Natural killer cell treated with Interleukin-12 subunit alpha and Interleukin-12 subunit beta and Interleukin-15 and Interleukin-18, amount 100 ng/mL, for 72 hours (primary cell): ENCODE results near the gene KEAP1. TPM values are rescaled to one million over a fixed set of nuclear protein-coding genes. Genes with fewer than 3 reads are reported as not detected.
A peak's percentile ranks its signal among the peaks of the same experiment; 100 is the strongest.

ENCODE experiments used
- ATAC-seq, 2 donors: fragments of 150-1000 bp; cut with Tn5 transposase in 1 of 2; sonication (Bioruptor Pico), chemical (Tn5 transposase) in 1 of 2; 2 replicates each; pipeline ENCODE4 v1.10.0; 2021
- DNase-seq: peaks from one replicate; pipeline ENCODE4 v3.0.0; 2022; ENCODE audit warnings: low spot score
- H3K27ac Mint-ChIP-seq, 2 donors: 1 replicate in 1 of 2; 2 replicates in 1 of 2; pipeline ENCODE4 v1.8.0; 2022; ENCODE audit warnings: mixed read lengths in 2 of 2, mild to moderate bottlenecking in 1 of 2, moderate library complexity in 1 of 2
- H3K27me3 Mint-ChIP-seq, 2 donors: 1 replicate in 1 of 2; 2 replicates in 1 of 2; pipeline ENCODE4 v1.8.0; 2022; ENCODE audit warnings: mixed read lengths in 2 of 2
- H3K36me3 Mint-ChIP-seq: one replicate; pipeline ENCODE4 v1.8.0; 2022; ENCODE audit warnings: mixed read lengths
- H3K4me1 Mint-ChIP-seq, 2 donors: 1 replicate in 1 of 2; 2 replicates in 1 of 2; pipeline ENCODE4 v1.8.0; 2022; ENCODE audit warnings: low read depth in 2 of 2, mixed read lengths in 2 of 2, mild to moderate bottlenecking in 1 of 2
- H3K4me3 Mint-ChIP-seq: one replicate; pipeline ENCODE4 v1.8.0; 2022; ENCODE audit warnings: mixed read lengths
- H3K9me3 Mint-ChIP-seq: 2 replicates; pipeline ENCODE4 v1.8.0; 2022; ENCODE audit warnings: mixed read lengths
- total RNA-seq, 2 donors: library from RNA; stranded (reverse); gene quantifications; one replicate each; pipeline ENCODE4 v1.2.3, GENCODE V29; 2022

Gene KEAP1
- total RNA-seq, 2 donors from 2014 or later: 94.0 to 118 TPM

GRCh38 chr19:10517760-10518443, 14.7 kb upstream of the KEAP1 start:
- H3K4me1 Mint-ChIP-seq: peaks cover 53 to 63% of the 10 kb centered on the region in 2 donors
- peaks cover 8% of the 10 kb centered on the region for H3K36me3 Mint-ChIP-seq
- H3K9me3 Mint-ChIP-seq: no peaks in the 10 kb centered on the region
- ATAC-seq (peak in 1 of 2 donors; percentile 8), DNase-seq (peak; percentile 67)
- peak overlapping the region; percentile 64 to 86 for H3K27ac Mint-ChIP-seq
- H3K27me3 Mint-ChIP-seq: no peaks in the 10 kb centered on the region
- peak overlapping the region; percentile 82 for H3K4me3 Mint-ChIP-seq

GRCh38 chr19:10517361-10517759, 14.2 kb upstream of the KEAP1 start, which contains the start of gene S1PR5:
Gene S1PR5 (minus strand): TSS chr19:10517447. CDS start chr19:10515011, 2,436 bp downstream.
- peak; percentile 57 to 66 for ATAC-seq
- peak; percentile 82 for DNase-seq
- Mint-ChIP-seq H3K27ac (peak within 1 kb of the TSS; percentile 73 to 86), H3K9me3 (no peaks in the 10 kb centered on the region), H3K36me3 (peaks cover 8% of the 10 kb centered on the region), H3K4me1 (peaks cover 56 to 61% of the 10 kb centered on the region in 2 donors), H3K4me3 (peak within 1 kb of the TSS; percentile 87), H3K27me3 (no peaks in the 10 kb centered on the region)

GRCh38 chr19:10516671-10517286, 13.6 kb upstream of the KEAP1 start:
- Mint-ChIP-seq H3K4me1 (peaks cover 56% of the 10 kb centered on the region in 2 donors), H3K4me3 (peak overlapping the region; percentile 87), H3K36me3 (peaks cover 8% of the 10 kb centered on the region), H3K27me3 (no peaks in the 10 kb centered on the region), H3K9me3 (no peaks in the 10 kb centered on the region), H3K27ac (peak overlapping the region; percentile 73 to 74)
- peak; percentile 77 for DNase-seq
- ATAC-seq: peak; percentile 56 to 57

GRCh38 chr19:10516064-10516385, 12.9 kb upstream of the KEAP1 start:
- Mint-ChIP-seq H3K27ac (peak overlapping the region; percentile 73 to 74), H3K4me3 (peak overlapping the region; percentile 87), H3K27me3 (no peaks in the 10 kb centered on the region), H3K9me3 (no peaks in the 10 kb centered on the region), H3K4me1 (peaks cover 54 to 56% of the 10 kb centered on the region in 2 donors), H3K36me3 (peaks cover 8% of the 10 kb centered on the region)
- peak; percentile 90 for DNase-seq
- peak; percentile 77 to 82 for ATAC-seq

- peak overlapping the region; percentile 87 for H3K4me3 Mint-ChIP-seq
- no peaks in the 10 kb centered on the region for H3K9me3 Mint-ChIP-seq
- peak; percentile 70 for DNase-seq
- H3K27me3 Mint-ChIP-seq: no peaks in the 10 kb centered on the region
- peak overlapping the region; percentile 73 to 74 for H3K27ac Mint-ChIP-seq
- peaks cover 49 to 50% of the 10 kb centered on the region in 2 donors for H3K4me1 Mint-ChIP-seq
- peaks cover 8% of the 10 kb centered on the region for H3K36me3 Mint-ChIP-seq
- ATAC-seq: peak; percentile 34 to 52
Observed at GRCh38 chr19:10514211-10515145, 11.3 kb upstream of the KEAP1 start.

GRCh38 chr19:10513223-10513622, 10.1 kb upstream of the KEAP1 start:
- Mint-ChIP-seq H3K4me1 (peaks cover 43 to 46% of the 10 kb centered on the region in 2 donors), H3K27me3 (no peaks in the 10 kb centered on the region), H3K9me3 (no peaks in the 10 kb centered on the region), H3K4me3 (peak overlapping the region; percentile 87), H3K36me3 (peaks cover 8% of the 10 kb centered on the region), H3K27ac (peak overlapping the region; percentile 70 to 73)
- DNase-seq: no peak
- ATAC-seq: no peak

- Mint-ChIP-seq H3K9me3 (no peaks in the 10 kb centered on the region), H3K36me3 (peaks cover 8% of the 10 kb centered on the region), H3K4me1 (peaks cover 32 to 37% of the 10 kb centered on the region in 2 donors), H3K27ac (peak overlapping the region in 1 of 2 donors; percentile 84), H3K4me3 (no peak overlapping the region), H3K27me3 (no peaks in the 10 kb centered on the region)
- no peak for ATAC-seq
- DNase-seq: peak; percentile 73
Observed at GRCh38 chr19:10510301-10510802, 7.2 kb upstream of the KEAP1 start.

- Mint-ChIP-seq H3K36me3 (peaks cover 8% of the 10 kb centered on the region), H3K27me3 (no peaks in the 10 kb centered on the region), H3K4me3 (peak overlapping the region; percentile 41), H3K4me1 (peaks cover 26 to 28% of the 10 kb centered on the region in 2 donors), H3K9me3 (no peaks in the 10 kb centered on the region), H3K27ac (peak overlapping the region; percentile 66 to 84)
- peak; percentile 73 to 75 for ATAC-seq
- DNase-seq: no peak
Observed at GRCh38 chr19:10508707-10509106, 5.6 kb upstream of the KEAP1 start.

- Mint-ChIP-seq H3K36me3 (peaks cover 1% of the 10 kb centered on the region), H3K27me3 (no peaks in the 10 kb centered on the region), H3K4me3 (no peak overlapping the region), H3K4me1 (peaks cover 24 to 25% of the 10 kb centered on the region in 2 donors), H3K27ac (peak overlapping the region in 1 of 2 donors; percentile 84), H3K9me3 (no peaks in the 10 kb centered on the region)
- ATAC-seq (no peak), DNase-seq (no peak)
Observed at GRCh38 chr19:10508036-10508435, 4.9 kb upstream of the KEAP1 start.

- peak in 1 of 2 donors; percentile 43 for ATAC-seq
- Mint-ChIP-seq H3K27ac (peak overlapping the region in 1 of 2 donors; percentile 75), H3K4me3 (peak overlapping the region; percentile 7), H3K27me3 (no peaks in the 10 kb centered on the region), H3K9me3 (no peaks in the 10 kb centered on the region), H3K36me3 (no peaks in the 10 kb centered on the region), H3K4me1 (peaks cover 28 to 30% of the 10 kb centered on the region in 2 donors)
- peak; percentile 78 for DNase-seq
Observed at GRCh38 chr19:10505583-10506229, 2.5 kb upstream of the KEAP1 start.

GRCh38 chr19:10502524-10503001, 593 bp downstream of the KEAP1 start:
- ATAC-seq: peak; percentile 96 to 97
- no peaks in the 10 kb centered on the region for H3K27me3 Mint-ChIP-seq
- H3K9me3 Mint-ChIP-seq: no peaks in the 10 kb centered on the region
- H3K4me3 Mint-ChIP-seq: peak overlapping the region; percentile 94
- peaks cover 35 to 36% of the 10 kb centered on the region in 2 donors for H3K4me1 Mint-ChIP-seq
- peaks cover 4% of the 10 kb centered on the region for H3K36me3 Mint-ChIP-seq
- DNase-seq: peak; percentile 98
- H3K27ac Mint-ChIP-seq: peak overlapping the region; percentile 85 to 94

- DNase-seq: peak; percentile 79
- peak; percentile 55 to 61 for ATAC-seq
- H3K27me3 Mint-ChIP-seq: no peaks in the 10 kb centered on the region
- H3K36me3 Mint-ChIP-seq: peaks cover 4% of the 10 kb centered on the region
- no peaks in the 10 kb centered on the region for H3K9me3 Mint-ChIP-seq
- H3K4me3 Mint-ChIP-seq: peak overlapping the region; percentile 94
- H3K27ac Mint-ChIP-seq: peak overlapping the region; percentile 85 to 94
- H3K4me1 Mint-ChIP-seq: peaks cover 36 to 38% of the 10 kb centered on the region in 2 donors
Observed at GRCh38 chr19:10501971-10502523, 1.1 kb downstream of the KEAP1 start.
